Measurements from ENCODE around the gene DTX2.
"Not testable (repeated sequence)": the region's sequence is repeated elsewhere in the genome, so short reads cannot be mapped to it uniquely, and the experiment has no call there.

- not testable (repeated sequence) for TF ChIP-seq CTCF (conservative IDR thresholded peaks at IDR 0.05; ENCODE audit: low read depth, low read length); EZH2phosphoT487 (IDR thresholded peaks at IDR 0.05; ENCODE audit: borderline replicate concordance, low read length); EZH2 (IDR thresholded peaks at IDR 0.05; ENCODE audit: low read length, unreplicated experiment)
These were observed 36.5 kb downstream of the DTX2 start for GRCh38 chr7:76497918-76498582.
